Left ventricle myocardium inferior (tissue), 1 donor: ENCODE measurements around the gene ESPNL. TPM values are rescaled to one million over a fixed set of nuclear protein-coding genes. Genes with fewer than 3 reads are reported as not detected.
A peak's percentile ranks its signal among the peaks of the same experiment; 100 is the strongest.

Experiments used
- DNase-seq: peaks from one replicate; pipeline ENCODE4 v3.0.0-alpha.2; 2020
- H3K27ac ChIP-seq: fragments of 200-600 bp; replicated peaks from 2 replicates; pipeline ENCODE4 v1.8.0; 2021
- H3K27me3 ChIP-seq: fragments of 200-600 bp; 2 replicates; pipeline ENCODE4 v1.8.0; 2021; ENCODE audit warnings: low read depth
- H3K36me3 ChIP-seq: fragments of 200-600 bp; 2 replicates; pipeline ENCODE4 v1.8.0; 2021
- H3K4me1 ChIP-seq: fragments of 200-600 bp; 2 replicates; pipeline ENCODE4 v1.8.0; 2021
- H3K4me3 ChIP-seq: fragments of 200-600 bp; 2 replicates; pipeline ENCODE4 v1.8.0; 2021; ENCODE audit warnings: mild to moderate bottlenecking, moderate library complexity
- H3K9me3 ChIP-seq: fragments of 200-600 bp; replicated peaks from 2 replicates; pipeline ENCODE4 v1.8.0; 2021
- intact Hi-C: fragments of 100-400 bp; cut with micrococcal nuclease; formaldehyde crosslinking; loops from one replicate; pipeline ENCODE4 v1.11.0; 2022
- total RNA-seq: library from RNA; stranded (reverse); fragmentation: NEBNext Ultra II Directional; extraction: Animal tissue kit (Norgen Biotek cat#: 25700); gene quantifications from one replicate; pipeline ENCODE4 v1.2.1, GENCODE V29; 2021
- TF ChIP-seq, protein P1 (sequence below): fragments of 200-600 bp; IDR thresholded peaks from 2 replicates; pipeline ENCODE4 v1.8.0; 2021; ENCODE audit warnings: antibody characterized with exemption, mild to moderate bottlenecking, borderline replicate concordance
- donor health status: DM: no; HTN: yes; CAD: no; lungs with severe emphysema.

Gene ESPNL
- total RNA-seq, 1 donor from 2014 or later: not detected

DNA sequence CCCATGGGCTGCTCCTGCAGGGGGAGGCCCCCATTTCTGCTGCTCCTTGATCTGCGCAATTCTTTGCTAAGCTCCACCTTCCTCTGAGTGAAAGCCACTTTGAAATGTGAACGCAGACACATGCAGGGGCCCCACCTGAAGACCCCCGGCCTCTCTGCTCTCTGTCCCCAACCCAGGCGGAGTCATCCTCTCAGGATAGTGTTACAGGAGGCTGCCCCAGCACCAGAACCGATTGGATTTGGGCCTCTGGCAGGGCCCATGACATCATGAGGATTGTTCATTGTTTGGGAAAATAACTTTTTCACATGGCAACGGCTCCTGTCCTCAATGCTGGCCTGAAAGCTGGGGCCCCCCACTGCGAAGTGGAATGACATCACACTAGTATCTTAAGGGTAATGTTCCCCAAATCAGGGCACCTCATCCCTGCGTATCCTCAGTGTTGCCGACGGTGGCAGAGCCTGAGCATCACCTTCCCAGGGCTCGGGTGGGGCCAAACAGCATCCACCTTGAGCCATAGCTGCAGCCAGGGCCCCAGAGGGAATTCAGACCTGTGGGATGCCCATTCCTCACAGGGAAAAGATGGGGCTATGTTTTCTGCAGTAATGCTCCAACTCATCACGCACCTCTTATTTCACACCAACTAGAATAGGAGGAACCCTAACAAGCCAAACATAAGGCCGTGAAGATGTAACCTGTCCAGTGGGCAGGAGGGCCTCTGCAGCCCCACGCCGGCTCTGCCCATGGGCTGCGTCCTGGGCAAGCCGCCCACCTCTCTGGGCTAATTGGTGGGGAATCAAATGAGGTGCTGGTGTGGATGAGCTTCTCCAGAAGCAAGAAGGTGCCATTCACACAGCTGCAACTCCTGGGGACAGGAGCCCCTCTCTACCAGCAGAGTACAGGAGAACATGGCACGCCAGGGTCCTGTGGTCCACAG is 55.9 kb downstream of the ESPNL start:
- TF ChIP-seq, protein P1, sequence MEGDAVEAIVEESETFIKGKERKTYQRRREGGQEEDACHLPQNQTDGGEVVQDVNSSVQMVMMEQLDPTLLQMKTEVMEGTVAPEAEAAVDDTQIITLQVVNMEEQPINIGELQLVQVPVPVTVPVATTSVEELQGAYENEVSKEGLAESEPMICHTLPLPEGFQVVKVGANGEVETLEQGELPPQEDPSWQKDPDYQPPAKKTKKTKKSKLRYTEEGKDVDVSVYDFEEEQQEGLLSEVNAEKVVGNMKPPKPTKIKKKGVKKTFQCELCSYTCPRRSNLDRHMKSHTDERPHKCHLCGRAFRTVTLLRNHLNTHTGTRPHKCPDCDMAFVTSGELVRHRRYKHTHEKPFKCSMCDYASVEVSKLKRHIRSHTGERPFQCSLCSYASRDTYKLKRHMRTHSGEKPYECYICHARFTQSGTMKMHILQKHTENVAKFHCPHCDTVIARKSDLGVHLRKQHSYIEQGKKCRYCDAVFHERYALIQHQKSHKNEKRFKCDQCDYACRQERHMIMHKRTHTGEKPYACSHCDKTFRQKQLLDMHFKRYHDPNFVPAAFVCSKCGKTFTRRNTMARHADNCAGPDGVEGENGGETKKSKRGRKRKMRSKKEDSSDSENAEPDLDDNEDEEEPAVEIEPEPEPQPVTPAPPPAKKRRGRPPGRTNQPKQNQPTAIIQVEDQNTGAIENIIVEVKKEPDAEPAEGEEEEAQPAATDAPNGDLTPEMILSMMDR: no peak
- Histone ChIP-seq H3K27ac (no peak overlapping the region), H3K9me3 (no peaks in the 10 kb centered on the region), H3K27me3 (peaks cover 32% of the 10 kb centered on the region), H3K4me1 (peaks cover 23% of the 10 kb centered on the region), H3K36me3 (no peaks in the 10 kb centered on the region), H3K4me3 (no peak overlapping the region)
- no peak for DNase-seq
- intact Hi-C loops: no loop called here

GRCh38 chr2:238157506-238158017 is 57.4 kb downstream of the ESPNL start:
- peaks cover 46% of the 10 kb centered on the region for H3K27me3 ChIP-seq
- TF ChIP-seq, protein P1: no peak
- intact Hi-C loops: no loop called here

DNA sequence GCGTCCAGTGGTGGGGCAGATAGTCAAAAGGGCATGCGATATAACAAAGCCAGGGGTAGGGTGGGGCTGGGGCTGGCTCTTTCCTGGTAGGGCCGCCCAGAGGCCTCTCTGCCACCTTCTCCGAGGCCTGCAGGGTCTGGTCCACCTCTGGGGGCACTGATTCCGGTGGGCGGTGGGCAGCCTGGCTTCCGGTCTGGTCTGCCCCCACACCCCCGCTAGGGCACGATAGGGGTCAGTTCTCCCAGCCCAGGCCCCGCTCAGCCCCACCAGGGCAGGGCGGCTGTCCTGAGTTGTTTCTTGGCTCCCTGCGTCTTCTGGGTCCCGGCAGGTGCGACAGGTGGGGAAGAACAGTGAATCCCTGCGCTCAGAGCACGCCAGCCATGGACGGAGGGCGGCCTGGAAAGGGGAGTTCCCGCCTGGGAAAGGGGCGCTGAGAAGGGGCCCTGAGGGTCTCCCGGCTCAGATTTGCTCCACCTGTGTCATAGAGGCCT is 57.9 kb downstream of the ESPNL start:
- H3K4me1 ChIP-seq: peaks cover 23% of the 10 kb centered on the region
- DNase-seq: no peak
- H3K4me3 ChIP-seq: no peak overlapping the region
- TF ChIP-seq, protein P1: no peak
- no peak overlapping the region for H3K27ac ChIP-seq
- intact Hi-C loops: no loop called here
- no peaks in the 10 kb centered on the region for H3K9me3 ChIP-seq
- no peaks in the 10 kb centered on the region for H3K36me3 ChIP-seq
- peaks cover 51% of the 10 kb centered on the region for H3K27me3 ChIP-seq

More at GRCh38 chr2:238157506-238158017, 57.4 kb downstream of the ESPNL start:
- Histone ChIP-seq H3K4me3 (no peak overlapping the region), H3K9me3 (no peaks in the 10 kb centered on the region), H3K27ac (no peak overlapping the region), H3K4me1 (peaks cover 23% of the 10 kb centered on the region), H3K36me3 (no peaks in the 10 kb centered on the region)
- DNase-seq: peak; percentile 12

DNA sequence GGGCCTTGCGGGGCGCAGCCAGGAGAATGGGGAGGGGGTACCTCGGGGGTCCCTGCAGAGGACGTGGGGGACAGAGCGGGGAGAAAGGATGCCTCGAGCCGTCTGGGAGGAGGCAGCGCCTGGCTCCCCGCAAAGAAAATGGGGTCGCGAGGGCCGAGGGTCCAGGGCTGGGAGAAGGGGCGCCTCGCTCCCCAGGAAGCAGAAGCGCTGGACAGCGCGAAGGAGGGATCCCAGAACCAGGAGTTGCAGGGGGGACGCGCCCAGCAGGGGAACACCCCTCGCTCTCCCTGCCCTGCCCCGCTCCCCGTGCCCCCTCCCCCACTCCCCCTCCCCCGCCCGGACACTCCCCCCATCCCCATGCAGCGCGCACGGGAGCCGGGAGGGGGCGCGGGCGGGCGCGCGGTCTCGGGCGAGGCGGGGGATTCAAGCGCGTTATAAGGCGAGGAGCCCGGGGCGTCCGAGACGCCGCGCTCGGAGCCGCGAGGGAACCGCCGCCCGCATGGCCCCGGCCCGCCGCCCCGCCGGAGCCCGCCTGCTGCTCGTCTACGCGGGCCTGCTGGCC is 58.5 kb downstream of the ESPNL start, which contains the start of gene ERFE:
Gene ERFE, plus strand, starts transcription at position 462 of the 562 bp plus-strand sequence. Its CDS starts 38 bp downstream, at position 500.
- Histone ChIP-seq H3K4me3 (peak within 1 kb of the TSS; percentile 52), H3K9me3 (no peaks in the 10 kb centered on the region), H3K27ac (no peak within 1 kb of the TSS), H3K27me3 (peaks cover 56% of the 10 kb centered on the region), H3K4me1 (peaks cover 28% of the 10 kb centered on the region), H3K36me3 (no peaks in the 10 kb centered on the region)
- DNase-seq: peak; percentile 20
- TF ChIP-seq, protein P1: peak; percentile 60
- intact Hi-C loops: no loop called here

DNA sequence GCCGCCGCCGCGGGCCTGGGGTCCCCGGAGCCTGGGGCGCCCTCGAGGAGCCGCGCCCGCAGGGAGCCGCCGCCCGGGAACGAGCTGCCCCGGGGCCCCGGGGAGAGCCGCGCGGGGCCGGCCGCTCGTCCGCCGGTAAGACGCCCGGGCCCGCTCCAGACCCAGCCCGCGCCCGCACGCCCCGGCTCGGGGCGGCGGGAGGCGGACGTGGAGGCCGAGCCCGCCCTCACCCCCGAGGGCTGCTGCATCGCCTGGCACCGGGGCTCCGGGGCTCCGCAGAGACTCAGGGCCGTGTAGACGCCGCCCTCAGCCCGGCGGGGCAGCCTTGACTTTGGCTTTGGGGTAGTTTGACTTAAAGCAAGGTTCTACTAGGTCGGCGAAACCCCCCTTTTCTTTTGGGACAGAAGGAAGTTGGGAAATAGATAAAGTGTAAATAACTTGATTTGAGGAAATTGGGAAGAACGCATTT is 59.0 kb downstream of the ESPNL start:
- H3K27me3 ChIP-seq: peaks cover 61% of the 10 kb centered on the region
- peak; percentile 12 for DNase-seq
- no peaks in the 10 kb centered on the region for H3K9me3 ChIP-seq
- no peaks in the 10 kb centered on the region for H3K36me3 ChIP-seq
- H3K27ac ChIP-seq: no peak overlapping the region
- H3K4me3 ChIP-seq: peak overlapping the region; percentile 52
- TF ChIP-seq, protein P1: no peak
- intact Hi-C loops: no loop called here
- H3K4me1 ChIP-seq: peaks cover 32% of the 10 kb centered on the region
